Endothelial cell of hepatic sinusoid (primary cell): ENCODE measurements around the gene MFNG.

Source experiments
- in situ Hi-C: cut with HindIII; loops from 2 replicates; pipeline ENCODE4 v1.10.0; 2017; ENCODE audit warnings: low sequenced_read_pairs

Gene MFNG

GRCh38 chr22:37427711-37428635 is 58.2 kb downstream of the MFNG start:
- in situ Hi-C loops: no loop called here

- in situ Hi-C loops: no loop called here
Observed at GRCh38 chr22:37427135-37427710, 59.0 kb downstream of the MFNG start, which contains the start of gene ELFN2. TSS of gene ELFN2 (minus strand) at chr22:37427479. CDS start at chr22:37375534, 51,945 bp downstream.

GRCh38 chr22:37426706-37427134 is 59.5 kb downstream of the MFNG start:
- in situ Hi-C loops: no loop called here

GRCh38 chr22:37425800-37426705 is 60.1 kb downstream of the MFNG start:
- in situ Hi-C loops: no loop called here

- in situ Hi-C loops: no loop called here
Observed at GRCh38 chr22:37425369-37425768, 60.8 kb downstream of the MFNG start.

GRCh38 chr22:37423283-37423682 is 62.9 kb downstream of the MFNG start:
- in situ Hi-C loops: no loop called here

DNA sequence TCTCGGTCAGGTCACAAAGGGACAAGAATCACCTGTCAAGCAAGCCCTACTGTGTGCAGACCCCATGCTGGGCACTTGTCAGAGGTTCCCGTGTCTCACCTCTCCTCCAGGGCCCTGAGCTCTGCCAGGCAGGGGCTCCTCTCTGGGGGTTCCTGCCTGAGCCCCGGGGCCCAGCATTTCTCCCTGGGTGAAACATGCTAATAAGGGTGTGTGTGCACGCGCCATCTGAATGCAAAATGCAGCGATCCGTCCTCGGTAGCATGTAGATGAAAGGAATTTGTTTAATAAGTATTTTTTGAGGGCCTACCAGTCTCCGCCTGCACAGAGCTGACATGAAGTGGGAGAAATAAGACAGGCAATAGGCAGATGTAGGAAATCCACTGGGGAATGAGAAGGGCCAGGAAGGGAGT is 64.7 kb downstream of the MFNG start:
- in situ Hi-C loops: no loop called here

DNA sequence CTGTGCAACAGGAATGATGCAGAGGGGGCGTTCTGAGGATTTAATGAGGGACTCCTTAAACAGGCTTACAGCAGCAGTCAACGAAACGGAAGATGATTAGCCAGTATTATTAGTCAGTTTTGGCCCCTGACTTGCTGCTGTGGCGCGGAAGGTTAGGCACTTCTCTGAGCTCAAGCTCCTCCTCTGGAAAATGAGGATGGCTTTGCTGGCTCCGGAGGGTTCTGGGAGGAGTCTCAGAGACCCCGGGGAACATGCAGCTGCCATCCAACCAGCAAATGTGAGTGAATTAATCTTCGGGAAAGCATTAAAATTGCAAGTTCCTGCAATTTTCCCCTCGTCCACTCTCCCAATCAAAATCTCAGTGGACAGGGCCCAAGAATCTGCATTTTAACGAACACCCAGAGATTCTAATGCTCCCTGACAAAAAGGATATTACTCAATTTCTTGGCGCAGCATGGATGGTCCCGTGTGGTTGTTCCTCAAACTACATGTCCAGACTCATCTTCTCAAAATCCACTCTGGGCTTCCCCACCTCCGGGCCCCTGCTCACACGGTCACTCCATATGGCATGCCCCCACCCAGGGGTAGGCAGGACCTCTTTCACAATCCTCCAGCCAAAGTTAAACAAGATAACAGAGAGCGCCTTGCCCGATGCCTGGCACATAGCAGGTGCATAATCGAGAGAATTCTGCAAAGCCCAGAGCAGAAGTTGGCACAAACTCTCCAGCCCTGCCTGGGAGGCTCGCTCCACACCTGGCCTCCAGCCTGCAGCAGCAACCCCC is 65.3 kb downstream of the MFNG start:
- in situ Hi-C loops: no loop called here

DNA sequence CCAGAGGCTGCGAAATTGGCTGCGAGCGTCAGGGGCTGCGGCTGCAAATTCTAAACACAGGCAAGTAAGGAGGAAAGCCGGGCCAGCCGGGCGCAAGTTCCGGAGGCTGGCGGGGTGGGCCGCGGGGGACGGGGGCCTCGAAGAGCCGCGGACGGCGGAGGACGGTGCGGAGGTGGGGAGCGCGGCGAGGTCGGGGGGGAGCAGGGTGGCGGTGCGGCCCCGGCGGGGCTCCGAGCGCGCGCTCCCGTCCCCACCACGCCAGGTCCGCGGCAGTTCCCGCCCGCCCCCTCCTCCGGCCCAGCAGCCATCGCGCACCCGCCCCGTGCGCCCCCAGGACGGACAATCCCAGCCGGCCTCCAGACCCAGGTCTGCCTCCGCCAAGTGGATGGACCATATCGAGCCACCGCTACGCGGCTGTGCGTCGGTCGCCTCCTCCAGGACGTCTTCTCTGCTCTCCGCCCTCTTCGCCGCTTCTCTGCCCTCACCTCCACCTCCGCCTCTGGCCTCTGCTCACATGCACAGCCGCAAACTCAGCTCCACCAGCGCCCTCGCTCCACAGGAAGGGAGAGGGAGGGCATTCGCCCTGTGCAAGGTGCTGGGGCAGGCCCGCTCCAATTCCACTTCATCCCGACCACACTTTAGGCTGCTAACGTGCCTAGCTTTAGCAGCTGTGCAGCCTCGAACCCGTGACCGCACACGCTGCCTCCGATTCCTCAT is 66.1 kb downstream of the MFNG start:
- in situ Hi-C loops: no loop called here

GRCh38 chr22:37419370-37419968 is 66.7 kb downstream of the MFNG start:
- in situ Hi-C loops: no loop called here
